IPS-15b (cell line): Measurements from ENCODE around the gene RGPD5.
"Not testable (repeated sequence)": the region's sequence is repeated elsewhere in the genome, so short reads cannot be mapped to it uniquely, and the experiment has no call there.

Source experiments
- H3K27me3 ChIP-seq: one replicate; pipeline ENCODE4 v1.6.1; 2013; ENCODE audit warnings: low read length; ENCODE audit not compliant: control insufficient read depth, insufficient read depth
- H3K36me3 ChIP-seq: one replicate; pipeline ENCODE4 v1.6.1; 2013; ENCODE audit warnings: low read length; ENCODE audit not compliant: control insufficient read depth, insufficient read depth
- H3K4me1 ChIP-seq: one replicate; pipeline ENCODE4 v1.6.1; 2013; ENCODE audit warnings: mild to moderate bottlenecking, low read length; ENCODE audit not compliant: control insufficient read depth, insufficient read depth
- H3K4me3 ChIP-seq: one replicate; pipeline ENCODE4 v1.5.1; 2013; ENCODE audit warnings: low read depth, low read length
- H3K9ac ChIP-seq: one replicate; pipeline ENCODE4 v1.6.1; 2013; ENCODE audit warnings: low read depth, mild to moderate bottlenecking, low read length
- H3K9me3 ChIP-seq: one replicate; pipeline ENCODE4 v1.6.1; 2013; ENCODE audit warnings: mild to moderate bottlenecking, low read length; ENCODE audit not compliant: control insufficient read depth, insufficient read depth

Gene RGPD5

DNA sequence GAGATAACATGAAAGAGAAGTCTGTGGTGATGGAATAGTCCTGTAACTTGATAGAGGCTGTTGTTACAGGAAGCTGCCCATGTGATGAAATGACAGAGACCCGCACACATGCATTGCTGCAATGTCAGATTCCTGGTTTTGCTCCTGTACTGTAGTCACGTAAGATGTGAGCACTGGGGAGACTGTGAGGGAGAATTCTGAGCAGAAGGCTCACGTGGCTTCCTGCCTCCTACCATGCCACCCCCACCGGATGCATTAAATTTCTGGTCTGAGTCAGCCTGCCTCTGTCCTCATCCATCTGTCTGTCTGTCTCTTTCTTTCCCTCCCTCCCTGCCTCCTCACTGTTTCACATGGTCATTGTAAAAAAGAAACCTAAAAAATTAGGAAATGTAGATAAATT is 102.1 kb downstream of the RGPD5 start:
- H3K4me1 ChIP-seq, H3K4me3 ChIP-seq, H3K36me3 ChIP-seq, H3K9ac ChIP-seq, H3K9me3 ChIP-seq, H3K27me3 ChIP-seq: not testable (repeated sequence)

DNA sequence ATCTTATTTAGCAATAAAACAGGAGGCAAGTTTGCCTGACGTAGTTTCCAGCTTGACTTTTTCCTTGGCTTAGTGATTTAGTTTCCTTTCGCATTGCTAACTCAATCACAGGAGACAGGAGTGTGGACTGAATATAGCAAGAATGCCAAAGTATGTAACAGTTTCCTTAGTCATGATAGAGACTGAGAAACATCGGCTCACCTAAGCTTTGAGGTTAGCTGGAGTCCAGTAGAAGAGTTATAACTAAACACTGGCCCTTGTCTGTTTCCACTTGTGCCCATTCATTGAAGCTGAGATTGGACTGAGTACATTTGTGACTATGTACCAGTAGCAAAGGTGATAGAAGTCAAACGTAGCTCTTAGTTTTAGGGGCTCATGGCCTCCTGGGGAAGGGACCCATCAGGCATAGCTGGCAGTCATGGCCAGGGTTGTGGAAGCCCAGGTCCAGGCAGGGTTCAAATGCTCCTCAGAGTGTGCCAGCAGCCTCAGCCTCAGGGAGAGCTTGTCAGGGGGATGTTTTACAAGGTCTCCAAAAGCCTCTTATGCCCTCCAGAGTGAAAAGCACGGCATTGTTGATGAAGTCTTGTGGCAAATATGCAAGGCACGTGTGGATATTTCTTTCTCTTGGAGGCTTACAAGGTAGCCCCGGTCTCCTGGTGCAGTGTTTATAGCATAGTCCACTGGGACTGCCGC is 103.8 kb downstream of the RGPD5 start:
- not testable (repeated sequence) for H3K9ac ChIP-seq, H3K4me1 ChIP-seq, H3K4me3 ChIP-seq, H3K9me3 ChIP-seq, H3K36me3 ChIP-seq, H3K27me3 ChIP-seq

DNA sequence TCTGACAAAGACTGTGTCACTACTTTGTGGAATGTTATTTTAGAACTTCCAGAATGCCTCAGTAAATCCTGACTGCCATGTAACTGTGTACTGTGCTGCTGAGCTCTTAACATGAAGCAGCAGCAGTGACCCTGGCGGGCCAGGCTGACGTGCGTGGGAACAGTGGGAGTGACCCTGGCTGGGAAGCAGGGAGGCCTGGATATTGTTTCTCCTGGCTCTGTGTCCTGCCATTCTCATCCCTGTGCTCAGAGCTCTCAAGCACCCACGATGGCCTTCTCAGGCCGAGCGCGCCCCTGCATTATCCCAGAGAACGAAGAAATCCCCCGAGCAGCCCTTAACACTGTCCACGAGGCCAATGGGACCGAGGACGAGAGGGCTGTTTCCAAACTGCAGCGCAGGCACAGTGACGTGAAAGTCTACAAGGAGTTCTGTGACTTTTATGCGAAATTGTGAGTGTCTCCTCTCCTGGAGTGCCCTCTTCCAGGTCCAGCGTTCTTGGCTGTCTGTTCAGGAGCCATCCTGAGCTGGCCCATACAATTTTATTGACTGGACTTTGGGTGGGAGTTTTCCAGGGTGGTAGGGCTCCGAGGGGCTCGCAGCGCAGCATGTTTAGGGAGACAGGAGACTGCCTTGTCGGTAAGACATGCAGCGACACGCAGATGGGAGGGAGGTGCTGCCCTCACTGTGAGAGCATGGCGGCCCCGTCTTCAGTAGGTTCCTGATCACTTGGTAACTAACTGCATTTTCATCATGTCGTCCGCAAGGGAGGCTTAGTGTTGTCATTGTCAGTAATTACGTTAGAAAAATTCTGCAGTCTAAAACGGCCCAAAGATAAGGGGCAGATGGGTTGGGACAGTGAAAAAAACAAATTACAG is 104.6 kb downstream of the RGPD5 start, which contains the start of gene LIMS3:
Gene LIMS3, plus strand, starts transcription at position 227 of the 875 bp plus-strand sequence. Its CDS starts 41 bp downstream, at position 268.
- not testable (repeated sequence) for H3K9me3 ChIP-seq

DNA sequence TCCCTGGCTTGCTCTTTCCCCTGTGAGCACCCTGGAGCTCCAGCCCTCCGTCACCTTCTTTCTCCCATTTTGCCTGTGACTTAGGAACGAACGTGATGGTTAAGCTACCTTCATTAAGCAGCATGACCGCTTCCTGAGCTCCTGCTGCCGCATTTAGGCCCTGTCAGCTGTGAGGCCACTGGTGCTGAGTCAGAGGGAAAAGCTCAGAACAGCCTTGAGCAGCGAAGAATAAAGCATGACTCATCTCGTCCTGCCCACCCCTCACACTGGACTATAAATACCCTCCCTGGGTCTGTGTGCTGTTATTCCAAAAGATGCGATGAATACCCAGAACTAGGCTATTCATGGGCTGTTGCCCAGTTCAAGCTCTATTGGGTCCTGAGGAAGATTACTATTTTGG is 111.7 kb downstream of the RGPD5 start:
- not testable (repeated sequence) for H3K36me3 ChIP-seq, H3K9me3 ChIP-seq, H3K9ac ChIP-seq, H3K27me3 ChIP-seq, H3K4me1 ChIP-seq, H3K4me3 ChIP-seq

More for the DNA sequence above, 104.6 kb downstream of the RGPD5 start, which contains the start of gene LIMS3:
- not testable (repeated sequence) for H3K9ac ChIP-seq, H3K27me3 ChIP-seq, H3K36me3 ChIP-seq, H3K4me1 ChIP-seq, H3K4me3 ChIP-seq
